Fibroblast of lung (primary cell): ENCODE results near the gene ZBTB11. TPM values are rescaled to one million over a fixed set of nuclear protein-coding genes. Genes with fewer than 3 reads are reported as not detected.

Experiments
- DNase-seq, 2 donors: peaks; one replicate each; pipeline versions ENCODE4 v3.0.0 to v3.0.0-alpha.2; 2010; ENCODE audit warnings: low read depth in 2 of 2
- H2AFZ ChIP-seq: 2 replicates; pipeline ENCODE4 v1.5.1; 2012; ENCODE audit warnings: low read length, control low read depth, inconsistent platforms
- H3K27ac ChIP-seq: 2 replicates; pipeline ENCODE4 v1.5.1; 2011; ENCODE audit warnings: low read length, control low read depth; ENCODE audit not compliant: insufficient read depth
- H3K27me3 ChIP-seq: 2 replicates; pipeline ENCODE4 v1.5.1; 2011; ENCODE audit warnings: mild to moderate bottlenecking, low read length; ENCODE audit not compliant: control insufficient read depth, insufficient read depth
- H3K36me3 ChIP-seq: 2 replicates; pipeline ENCODE4 v1.5.1; 2011; ENCODE audit warnings: low read length; ENCODE audit not compliant: control insufficient read depth, insufficient read depth
- H3K4me1 ChIP-seq: 2 replicates; pipeline ENCODE4 v1.5.1; 2011; ENCODE audit warnings: low read length; ENCODE audit not compliant: control insufficient read depth, insufficient read depth; ENCODE audit errors: extremely low read depth
- H3K4me2 ChIP-seq: 2 replicates; pipeline ENCODE4 v1.5.1; 2011; ENCODE audit warnings: low read length, control low read depth; ENCODE audit not compliant: insufficient read depth; ENCODE audit errors: extremely low read depth
- H3K4me3 ChIP-seq, 4 experiments: fragments of 200-600 bp in 1 of 4; sonication (generic) in 1 of 4; replicated peaks in 1 of 4; 2 replicates each; pipeline ENCODE4 v1.5.1; 2011 to 2016; ENCODE audit warnings: low read length in 4 of 4, low read depth in 3 of 4, mild to moderate bottlenecking in 3 of 4, control low read depth in 2 of 4, inconsistent platforms in 1 of 4, mixed read lengths in 1 of 4; ENCODE audit not compliant: insufficient read depth in 1 of 4; ENCODE audit errors: control extremely low read depth in 1 of 4
- H3K79me2 ChIP-seq: 2 replicates; pipeline ENCODE4 v1.5.1; 2012; ENCODE audit warnings: mild to moderate bottlenecking, low read length, inconsistent platforms; ENCODE audit not compliant: control insufficient read depth, insufficient read depth
- H3K9ac ChIP-seq: 2 replicates; pipeline ENCODE4 v1.5.1; 2011; ENCODE audit warnings: mild to moderate bottlenecking, low read length, control low read depth; ENCODE audit not compliant: insufficient read depth
- H3K9me3 ChIP-seq: 2 replicates; pipeline ENCODE4 v1.5.1; 2012; ENCODE audit warnings: low read depth, low read length; ENCODE audit not compliant: control insufficient read depth, insufficient read depth
- H4K20me1 ChIP-seq: 2 replicates; pipeline ENCODE4 v1.5.1; 2011; ENCODE audit warnings: low read length; ENCODE audit not compliant: control insufficient read depth, insufficient read depth; ENCODE audit errors: extremely low read depth
- CTCF ChIP-seq, 2 donors: IDR thresholded peaks in 1 of 2; conservative IDR thresholded peaks in 1 of 2; 1 replicate in 1 of 2; 2 replicates in 1 of 2; pipeline ENCODE4 v1.5.1; 2011 to 2012; ENCODE audit warnings: low read length in 2 of 2, control low read depth in 1 of 2, inconsistent platforms in 1 of 2, low read depth in 1 of 2, mild to moderate bottlenecking in 1 of 2
- EZH2 ChIP-seq: IDR thresholded peaks from 2 replicates; pipeline ENCODE4 v1.5.1; 2012; ENCODE audit warnings: low read length, control low read depth, mild to moderate bottlenecking; ENCODE audit errors: missing control alignments
- polyA plus RNA-seq, 2 donors: library from polyadenylated mRNA; depleted of rRNA in 1 of 2; stranded (reverse) in 1 of 2; unstranded in 1 of 2; fragments of >200 nt; gene quantifications; 2 replicates each; pipeline ENCODE4 v1.2.1, GENCODE V29; 2011 to 2012; ENCODE audit warnings: missing spikeins in 1 of 2
- total RNA-seq: library from RNA; depleted of rRNA; stranded (reverse); fragments of >200 nt; gene quantifications from 2 replicates; pipeline ENCODE4 v1.2.1, GENCODE V29; 2014

Gene ZBTB11
- total and polyA plus RNA-seq, 2 donors (not counting 1 experiment from before 2014, with no cell fraction given) = 11.4 to 26.6 TPM

GRCh38 chr3:101635954-101636798, 40.8 kb downstream of the ZBTB11 start:
- TF ChIP-seq EZH2 (no peak), CTCF (conservative IDR thresholded peaks at IDR 0.05 in 1 of 2, IDR thresholded peaks at IDR 0.05 in 1 of 2; ENCODE audit: low read depth in 1 of 2, low read length in 2 of 2) (peak; percentile 60 to 71)
- no peak overlapping the region for H3K9ac ChIP-seq
- H3K4me1 ChIP-seq = no peaks in the 10 kb centered on the region
- peak overlapping the region in 2 of 4 experiments; percentile 1 to 4 for H3K4me3 ChIP-seq
- no peaks in the 10 kb centered on the region for H3K9me3 ChIP-seq
- H3K4me2 ChIP-seq = peak overlapping the region; percentile 70
- peaks cover 5% of the 10 kb centered on the region for H3K27me3 ChIP-seq
- no peaks in the 10 kb centered on the region for H3K79me2 ChIP-seq
- H2AFZ ChIP-seq = peak overlapping the region; percentile 56
- no peaks in the 10 kb centered on the region for H4K20me1 ChIP-seq
- H3K36me3 ChIP-seq = no peaks in the 10 kb centered on the region
- peak; percentile 15 to 43 for DNase-seq
- no peak overlapping the region for H3K27ac ChIP-seq

- Histone ChIP-seq H3K27ac (no peak overlapping the region), H3K4me2 (no peak overlapping the region), H3K4me1 (no peaks in the 10 kb centered on the region), H3K9ac (no peak overlapping the region), H3K9me3 (no peaks in the 10 kb centered on the region), H3K27me3 (peaks cover 5% of the 10 kb centered on the region), H4K20me1 (no peaks in the 10 kb centered on the region), H3K4me3 (no peak overlapping the region), H3K79me2 (no peaks in the 10 kb centered on the region), H3K36me3 (no peaks in the 10 kb centered on the region), H2AFZ (no peak overlapping the region)
- TF ChIP-seq CTCF (conservative IDR thresholded peaks at IDR 0.05 in 1 of 2, IDR thresholded peaks at IDR 0.05 in 1 of 2; ENCODE audit: low read depth in 1 of 2, low read length in 2 of 2) = no peak
- TF ChIP-seq EZH2 = no peak
- no peak for DNase-seq
Measured at GRCh38 chr3:101635345-101635744, 41.6 kb downstream of the ZBTB11 start.

- Histone ChIP-seq H3K4me1 (no peaks in the 10 kb centered on the region), H2AFZ (no peak overlapping the region), H3K79me2 (no peaks in the 10 kb centered on the region), H3K9ac (no peak overlapping the region), H3K4me2 (no peak overlapping the region), H3K27me3 (peaks cover 5% of the 10 kb centered on the region), H3K4me3 (no peak overlapping the region), H3K27ac (no peak overlapping the region), H3K9me3 (no peaks in the 10 kb centered on the region), H4K20me1 (no peaks in the 10 kb centered on the region), H3K36me3 (no peaks in the 10 kb centered on the region)
- DNase-seq = no peak
- TF ChIP-seq CTCF (conservative IDR thresholded peaks at IDR 0.05 in 1 of 2, IDR thresholded peaks at IDR 0.05 in 1 of 2; ENCODE audit: low read depth in 1 of 2, low read length in 2 of 2) (no peak), EZH2 (no peak)
Measured at GRCh38 chr3:101634591-101635196, 42.2 kb downstream of the ZBTB11 start.
